IMR-90 (cell line): ENCODE measurements around the gene FNDC10. TPM values are rescaled to one million over a fixed set of nuclear protein-coding genes. Genes with fewer than 3 reads are reported as not detected.

ENCODE experiments used
- ATAC-seq: fragments of 200-7000 bp; cut with Tn5 transposase; 2 replicates; pipeline ENCODE4 v1.9.1; 2020; ENCODE audit warnings: low read depth, mild to moderate bottlenecking, moderate library complexity
- BruUV-seq: library from RNA; stranded (reverse); fragments of 400-500 nt; replicated peaks from 2 replicates; lab custom pipeline; 2021; lab: Mats Ljungman, UMichigan
- CTCF ChIA-PET: fragments of 300-600 bp; formaldehyde crosslinking; extraction: SDS; loops from one replicate; lab custom pipeline; 2021; ENCODE audit warnings: antibody characterized with exemption; lab: Yijun Ruan, JAX
- POLR2A ChIA-PET: fragments of 300-600 bp; sonication (Branson Sonifier 250); formaldehyde crosslinking; loops from one replicate; lab custom pipeline; 2022; ENCODE audit warnings: antibody characterized with exemption; ENCODE audit not compliant: unreplicated experiment; lab: Charles Lee
- DNase-seq: peaks from one replicate; pipeline ENCODE4 v3.0.0; 2013
- H2AFZ ChIP-seq: replicated peaks from 2 replicates; pipeline ENCODE3; 2013; ENCODE audit warnings: low read length, mild to moderate bottlenecking; ENCODE audit not compliant: poor library complexity
- H2AK5ac ChIP-seq: 2 replicates; pipeline ENCODE4 v1.6.1; 2013; ENCODE audit warnings: low read depth, low read length, inconsistent platforms
- H2AK9ac ChIP-seq: replicated peaks from 2 replicates; pipeline ENCODE3; 2013; ENCODE audit warnings: mild to moderate bottlenecking, low read depth, low read length, moderate library complexity; ENCODE audit not compliant: poor library complexity
- H2BK120ac ChIP-seq: 2 replicates; pipeline ENCODE4 v1.6.1; 2013; ENCODE audit warnings: low read depth, low read length, inconsistent platforms
- H2BK15ac ChIP-seq: 3 replicates; pipeline ENCODE4 v1.6.1; 2013; ENCODE audit warnings: low read depth, low read length, inconsistent platforms
- H2BK20ac ChIP-seq: 2 replicates; pipeline ENCODE4 v1.6.1; 2013; ENCODE audit warnings: low read depth, mild to moderate bottlenecking, inconsistent platforms, low read length, moderate library complexity
- H2BK5ac ChIP-seq: 2 replicates; pipeline ENCODE4 v1.6.1; 2013; ENCODE audit warnings: mild to moderate bottlenecking, low read depth, low read length, inconsistent platforms; ENCODE audit not compliant: poor library complexity, severe bottlenecking
- H3K14ac ChIP-seq: replicated peaks from 2 replicates; pipeline ENCODE4 v1.6.1; 2013; ENCODE audit warnings: low read depth, low read length, inconsistent platforms
- H3K18ac ChIP-seq: 2 replicates; pipeline ENCODE4 v1.6.1; 2013; ENCODE audit warnings: low read depth, low read length, control low read depth
- H3K23ac ChIP-seq: 2 replicates; pipeline ENCODE4 v1.6.1; 2013; ENCODE audit warnings: low read depth, low read length, inconsistent platforms
- H3K27ac ChIP-seq: 2 replicates; pipeline ENCODE4 v1.5.1; 2013; ENCODE audit warnings: mild to moderate bottlenecking, control low read depth, low read length; ENCODE audit not compliant: insufficient read depth
- H3K27me3 ChIP-seq: 2 replicates; pipeline ENCODE4 v1.6.1; 2013; ENCODE audit warnings: low read length; ENCODE audit not compliant: control insufficient read depth, insufficient read depth
- H3K36me3 ChIP-seq: 2 replicates; pipeline ENCODE4 v1.6.1; 2013; ENCODE audit warnings: low read length, mixed read lengths; ENCODE audit not compliant: control insufficient read depth, insufficient read depth
- H3K4ac ChIP-seq: 2 replicates; pipeline ENCODE4 v1.6.1; 2013; ENCODE audit warnings: low read depth, low read length, inconsistent platforms
- H3K4me1 ChIP-seq: 2 replicates; pipeline ENCODE4 v1.6.1; 2013; ENCODE audit warnings: low read length, mixed read lengths; ENCODE audit not compliant: control insufficient read depth, insufficient read depth
- H3K4me2 ChIP-seq: 2 replicates; pipeline ENCODE4 v1.6.1; 2013; ENCODE audit warnings: low read depth, mild to moderate bottlenecking, control low read depth, low read length, moderate library complexity
- H3K4me3 ChIP-seq: 2 replicates; pipeline ENCODE4 v1.5.1; 2013; ENCODE audit warnings: low read depth, mild to moderate bottlenecking, control low read depth, low read length, moderate library complexity; ENCODE audit not compliant: insufficient read depth
- H3K56ac ChIP-seq: 2 replicates; pipeline ENCODE4 v1.6.1; 2013; ENCODE audit warnings: low read length, inconsistent platforms; ENCODE audit not compliant: insufficient read depth; ENCODE audit errors: extremely low read depth
- H3K79me1 ChIP-seq, 2 experiments: 2 replicates each; pipeline ENCODE4 v1.6.1; 2013; ENCODE audit warnings: low read length in 2 of 2, inconsistent platforms in 1 of 2, low read depth in 1 of 2
- H3K9ac ChIP-seq: 2 replicates; pipeline ENCODE4 v1.6.1; 2013; ENCODE audit warnings: low read depth, low read length, control low read depth
- H3K9me1 ChIP-seq: 2 replicates; pipeline ENCODE4 v1.6.1; 2013; ENCODE audit warnings: low read length, inconsistent platforms; ENCODE audit not compliant: insufficient read depth
- H3K9me3 ChIP-seq: 2 replicates; pipeline ENCODE4 v1.6.1; 2013; ENCODE audit warnings: low read length; ENCODE audit not compliant: control insufficient read depth, insufficient read depth
- H4K20me1 ChIP-seq: 2 replicates; pipeline ENCODE4 v1.6.1; 2013; ENCODE audit warnings: low read length, inconsistent platforms; ENCODE audit not compliant: insufficient read depth
- H4K5ac ChIP-seq: 2 replicates; pipeline ENCODE4 v1.6.1; 2013; ENCODE audit warnings: mild to moderate bottlenecking, low read depth, low read length, control low read depth
- H4K8ac ChIP-seq, 2 experiments: 2 replicates each; pipeline ENCODE4 v1.6.1; 2013; ENCODE audit warnings: low read depth in 2 of 2, low read length in 2 of 2, control low read depth in 1 of 2, inconsistent platforms in 1 of 2
- H4K91ac ChIP-seq: 2 replicates; pipeline ENCODE4 v1.6.1; 2013; ENCODE audit warnings: low read depth, low read length, inconsistent platforms; ENCODE audit not compliant: insufficient read depth
- BHLHE40 ChIP-seq: fragments of 150-350 bp; IDR thresholded peaks from 2 replicates; pipeline ENCODE4 v1.6.1; 2016; ENCODE audit warnings: mild to moderate bottlenecking, low read depth, low read length
- FOS ChIP-seq: fragments of 150-350 bp; IDR thresholded peaks from 2 replicates; pipeline ENCODE4 v1.6.1; 2016; ENCODE audit warnings: low read depth, low read length
- MXI1 ChIP-seq: IDR thresholded peaks from 2 replicates; pipeline ENCODE4 v1.6.1; 2012; ENCODE audit warnings: low read depth, mild to moderate bottlenecking, low read length, moderate library complexity, borderline replicate concordance
- WGBS, 2 experiments: methylation state at CpG; one replicate each; pipeline versions ENCODE4 v1.1.5 to v1.1.7; 2013; ENCODE audit warnings: missing lambda C conversion rate in 2 of 2; ENCODE audit not compliant: insufficient read length in 1 of 2; ENCODE audit errors: extremely low coverage in 2 of 2; 5-methylcytosine and 5-hydroxymethylcytosine counted together
- dilution Hi-C: fragments of 300-500 bp; cut with HindIII; formaldehyde crosslinking; loops from one replicate; pipeline ENCODE4 v1.14.3; 2018; ENCODE audit warnings: low sequenced_read_pairs; ENCODE audit not compliant: unreplicated experiment
- in situ Hi-C: fragments of 300-500 bp; cut with MboI; formaldehyde crosslinking; loops from 3 replicates; pipeline ENCODE4 v1.14.3; 2019; ENCODE audit warnings: low sequenced_read_pairs, inconsistent platforms, mixed read lengths
- intact Hi-C: fragments of 100-400 bp; cut with micrococcal nuclease; formaldehyde crosslinking; loops from 2 replicates; pipeline ENCODE4 v1.10.0; 2022
- polyA plus RNA-seq, 3 experiments: library from polyadenylated mRNA; depleted of rRNA; stranded (reverse); fragments of >200 nt; gene quantifications; 2 replicates each; pipeline ENCODE4 v1.2.3, GENCODE V29; 2012; ENCODE audit warnings: low replicate concordance in 1 of 3
- total RNA-seq: library from RNA; depleted of rRNA; stranded (reverse); fragments of >200 nt; gene quantifications from 2 replicates; pipeline ENCODE4 v1.2.3, GENCODE V29; 2012
- TF ChIP-seq, protein P1 (sequence below): conservative IDR thresholded peaks from 2 replicates; pipeline ENCODE4 v1.5.1; 2012; ENCODE audit warnings: mild to moderate bottlenecking, low read depth, low read length, improper control_type of control experiment
- TF ChIP-seq, protein P2 (sequence below): fragments of 150-350 bp; IDR thresholded peaks from 2 replicates; pipeline ENCODE4 v1.6.1; 2017; ENCODE audit warnings: mild to moderate bottlenecking, antibody characterized with exemption, low read length, low read depth

The FNDC10 gene
- total and polyA plus RNA-seq, 2 of the 4 experiments (the other 2 are of a cell fraction) = 0.36 to 5.8 TPM

GRCh38 chr1:1554926-1555915, 44.7 kb downstream of the FNDC10 start:
- peaks cover 14 to 78% of the 10 kb centered on the region in 2 experiments for H3K79me1 ChIP-seq
- H3K14ac ChIP-seq = no peak overlapping the region
- H3K9me3 ChIP-seq = no peaks in the 10 kb centered on the region
- CTCF ChIA-PET = no interaction called here
- H4K20me1 ChIP-seq = peaks cover 49% of the 10 kb centered on the region
- no peak overlapping the region for H4K5ac ChIP-seq
- no peak overlapping the region for H4K91ac ChIP-seq
- H3K9ac ChIP-seq = no peak overlapping the region
- H3K36me3 ChIP-seq = peaks cover 15% of the 10 kb centered on the region; the same call in 1 of the 2 replicates
- H3K4me3 ChIP-seq = no peak overlapping the region
- no TSS peak for BruUV-seq
- no peak overlapping the region for H3K4ac ChIP-seq
- H3K4me2 ChIP-seq = no peak overlapping the region
- in situ Hi-C loops = no loop called here
- H3K56ac ChIP-seq = no peak overlapping the region
- H2BK120ac ChIP-seq = no peak overlapping the region
- H4K8ac ChIP-seq = no peak overlapping the region
- no peak overlapping the region for H2BK20ac ChIP-seq
- no peak overlapping the region for H3K23ac ChIP-seq
- dilution Hi-C loops = no loop called here
- no peak overlapping the region for H2BK15ac ChIP-seq
- TF ChIP-seq FOS (peak; percentile 75), BHLHE40 (peak; percentile 39; the same call in 1 of the 2 replicates), MXI1 (peak; percentile 91)
- TF ChIP-seq, protein P1, sequence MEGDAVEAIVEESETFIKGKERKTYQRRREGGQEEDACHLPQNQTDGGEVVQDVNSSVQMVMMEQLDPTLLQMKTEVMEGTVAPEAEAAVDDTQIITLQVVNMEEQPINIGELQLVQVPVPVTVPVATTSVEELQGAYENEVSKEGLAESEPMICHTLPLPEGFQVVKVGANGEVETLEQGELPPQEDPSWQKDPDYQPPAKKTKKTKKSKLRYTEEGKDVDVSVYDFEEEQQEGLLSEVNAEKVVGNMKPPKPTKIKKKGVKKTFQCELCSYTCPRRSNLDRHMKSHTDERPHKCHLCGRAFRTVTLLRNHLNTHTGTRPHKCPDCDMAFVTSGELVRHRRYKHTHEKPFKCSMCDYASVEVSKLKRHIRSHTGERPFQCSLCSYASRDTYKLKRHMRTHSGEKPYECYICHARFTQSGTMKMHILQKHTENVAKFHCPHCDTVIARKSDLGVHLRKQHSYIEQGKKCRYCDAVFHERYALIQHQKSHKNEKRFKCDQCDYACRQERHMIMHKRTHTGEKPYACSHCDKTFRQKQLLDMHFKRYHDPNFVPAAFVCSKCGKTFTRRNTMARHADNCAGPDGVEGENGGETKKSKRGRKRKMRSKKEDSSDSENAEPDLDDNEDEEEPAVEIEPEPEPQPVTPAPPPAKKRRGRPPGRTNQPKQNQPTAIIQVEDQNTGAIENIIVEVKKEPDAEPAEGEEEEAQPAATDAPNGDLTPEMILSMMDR = no peak
- TF ChIP-seq, protein P2, sequence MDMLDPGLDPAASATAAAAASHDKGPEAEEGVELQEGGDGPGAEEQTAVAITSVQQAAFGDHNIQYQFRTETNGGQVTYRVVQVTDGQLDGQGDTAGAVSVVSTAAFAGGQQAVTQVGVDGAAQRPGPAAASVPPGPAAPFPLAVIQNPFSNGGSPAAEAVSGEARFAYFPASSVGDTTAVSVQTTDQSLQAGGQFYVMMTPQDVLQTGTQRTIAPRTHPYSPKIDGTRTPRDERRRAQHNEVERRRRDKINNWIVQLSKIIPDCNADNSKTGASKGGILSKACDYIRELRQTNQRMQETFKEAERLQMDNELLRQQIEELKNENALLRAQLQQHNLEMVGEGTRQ = peak; percentile 76
- H3K27me3 ChIP-seq = no peaks in the 10 kb centered on the region
- H2AFZ ChIP-seq = peak overlapping the region; percentile 61
- intact Hi-C loops = no loop called here
- H3K18ac ChIP-seq = no peak overlapping the region
- DNase-seq (peak; percentile 86), ATAC-seq (peak; percentile 91)
- H3K27ac ChIP-seq = no peak overlapping the region
- peaks cover 13% of the 10 kb centered on the region for H3K9me1 ChIP-seq
- peak overlapping the region; percentile 45; the same call in 1 of the 2 replicates for H2AK5ac ChIP-seq
- no peak overlapping the region for H2BK5ac ChIP-seq
- WGBS, 2 experiments = 66% methylated on average over 21 of the region's 31 CpGs; no CpG with 5 or more reads in 1 of the 2 experiments
- H3K4me1 ChIP-seq = peaks cover 5% of the 10 kb centered on the region; the same call in 1 of the 2 replicates
- H2AK9ac ChIP-seq = peak overlapping the region; percentile 67
- POLR2A ChIA-PET = no interaction called here
